ENCODE measurements around the gene ANO2.

ANO2 gene

GRCh38 chr12:5913387-5913786 is 31.7 kb downstream of the ANO2 start:
- H3K4me3 ChIP-seq (ENCODE audit: low read length): no peak overlapping the region
- no peak overlapping the region for H3K9ac ChIP-seq (ENCODE audit: low read length)
- no peaks in the 10 kb centered on the region for H3K79me2 ChIP-seq (ENCODE audit: low read length)
- H4K20me1 ChIP-seq (ENCODE audit: insufficient read depth, low read length): no peaks in the 10 kb centered on the region
- no peaks in the 10 kb centered on the region for H3K9me3 ChIP-seq (ENCODE audit: insufficient read depth, low read length)
- no peak overlapping the region for H3K27ac ChIP-seq (ENCODE audit: low read length)
- no peak for TF ChIP-seq CTCF (IDR thresholded peaks at IDR 0.05; ENCODE audit: low read depth, low read length)
- H3K4me1 ChIP-seq (ENCODE audit: low read length): no peaks in the 10 kb centered on the region
- no peak overlapping the region for H2AFZ ChIP-seq (ENCODE audit: low read depth, low read length)
- peaks cover 35% of the 10 kb centered on the region for H3K27me3 ChIP-seq (ENCODE audit: low read depth, low read length)
- no peaks in the 10 kb centered on the region for H3K36me3 ChIP-seq (replicated peaks; ENCODE audit: low read depth, low read length)
- no peak overlapping the region for H3K4me2 ChIP-seq (ENCODE audit: low read length)

GRCh38 chr12:5912437-5913334 is 32.4 kb downstream of the ANO2 start:
- Histone ChIP-seq H3K27ac (ENCODE audit: low read length) (no peak overlapping the region), H3K9ac (ENCODE audit: low read length) (no peak overlapping the region), H2AFZ (ENCODE audit: low read depth, low read length) (no peak overlapping the region), H3K4me2 (ENCODE audit: low read length) (no peak overlapping the region), H3K4me3 (ENCODE audit: low read length) (no peak overlapping the region), H3K36me3 (replicated peaks; ENCODE audit: low read depth, low read length) (no peaks in the 10 kb centered on the region), H3K4me1 (ENCODE audit: low read length) (no peaks in the 10 kb centered on the region), H4K20me1 (ENCODE audit: insufficient read depth, low read length) (no peaks in the 10 kb centered on the region), H3K79me2 (ENCODE audit: low read length) (no peaks in the 10 kb centered on the region), H3K27me3 (ENCODE audit: low read depth, low read length) (peaks cover 40% of the 10 kb centered on the region), H3K9me3 (ENCODE audit: insufficient read depth, low read length) (no peaks in the 10 kb centered on the region)
- TF ChIP-seq EZH2phosphoT487 (IDR thresholded peaks at IDR 0.05; ENCODE audit: low read depth): no peak
- TF ChIP-seq CTCF (IDR thresholded peaks at IDR 0.05; ENCODE audit: low read depth, low read length): peak; percentile 23; the same call in 1 of the 2 replicates

- peaks cover 45% of the 10 kb centered on the region for H3K27me3 ChIP-seq (ENCODE audit: low read depth, low read length)
- no peak for TF ChIP-seq EZH2phosphoT487 (IDR thresholded peaks at IDR 0.05; ENCODE audit: low read depth)
- TF ChIP-seq CTCF (IDR thresholded peaks at IDR 0.05; ENCODE audit: low read depth, low read length): no peak
- H3K27ac ChIP-seq (ENCODE audit: low read length): no peak overlapping the region
- no peak overlapping the region for H3K9ac ChIP-seq (ENCODE audit: low read length)
- H3K4me3 ChIP-seq (ENCODE audit: low read length): no peak overlapping the region
- H3K4me2 ChIP-seq (ENCODE audit: low read length): no peak overlapping the region
- no peaks in the 10 kb centered on the region for H3K36me3 ChIP-seq (replicated peaks; ENCODE audit: low read depth, low read length)
- H3K4me1 ChIP-seq (ENCODE audit: low read length): no peaks in the 10 kb centered on the region
- H3K79me2 ChIP-seq (ENCODE audit: low read length): no peaks in the 10 kb centered on the region
- H2AFZ ChIP-seq (ENCODE audit: low read depth, low read length): no peak overlapping the region
- H3K9me3 ChIP-seq (ENCODE audit: insufficient read depth, low read length): no peaks in the 10 kb centered on the region
- no peaks in the 10 kb centered on the region for H4K20me1 ChIP-seq (ENCODE audit: insufficient read depth, low read length)
These were observed 33.0 kb downstream of the ANO2 start for GRCh38 chr12:5912011-5912410.

GRCh38 chr12:5910790-5911548 is 34.1 kb downstream of the ANO2 start:
- Histone ChIP-seq H3K4me1 (ENCODE audit: low read length) (no peaks in the 10 kb centered on the region), H4K20me1 (ENCODE audit: insufficient read depth, low read length) (no peaks in the 10 kb centered on the region), H3K9ac (ENCODE audit: low read length) (no peak overlapping the region), H2AFZ (ENCODE audit: low read depth, low read length) (no peak overlapping the region), H3K9me3 (ENCODE audit: insufficient read depth, low read length) (no peaks in the 10 kb centered on the region), H3K4me3 (ENCODE audit: low read length) (no peak overlapping the region), H3K27me3 (ENCODE audit: low read depth, low read length) (peaks cover 45% of the 10 kb centered on the region), H3K27ac (ENCODE audit: low read length) (no peak overlapping the region), H3K79me2 (ENCODE audit: low read length) (no peaks in the 10 kb centered on the region), H3K36me3 (replicated peaks; ENCODE audit: low read depth, low read length) (no peaks in the 10 kb centered on the region), H3K4me2 (ENCODE audit: low read length) (no peak overlapping the region)
- TF ChIP-seq CTCF (IDR thresholded peaks at IDR 0.05; ENCODE audit: low read depth, low read length) (no peak), EZH2phosphoT487 (IDR thresholded peaks at IDR 0.05; ENCODE audit: low read depth) (no peak)
